Gastrocnemius medialis (tissue), 4 donors: ENCODE data around the gene CNNM3. TPM values are rescaled to one million over a fixed set of nuclear protein-coding genes. Genes with fewer than 3 reads are reported as not detected.
A peak's percentile ranks its signal among the peaks of the same experiment; 100 is the strongest.

ENCODE experiments used
- ATAC-seq, 2 donors: fragments of 150-250 bp; one replicate each; pipeline ENCODE4 v1.9.1; 2016
- DNase-seq, 2 donors: peaks; one replicate each; pipeline ENCODE4 v3.0.0-alpha.2; 2019
- H3K27ac ChIP-seq, 4 donors: fragments of 200-600 bp; sonication (generic); 1 replicate in 1 of 4; 2 replicates in 3 of 4; pipeline ENCODE4 v1.5.1; 2016 to 2018; ENCODE audit warnings: mild to moderate bottlenecking in 2 of 4, moderate library complexity in 1 of 4
- H3K27me3 ChIP-seq, 3 donors: fragments of 200-600 bp; sonication (generic) in 2 of 3; 1 replicate in 1 of 3; 2 replicates in 2 of 3; pipeline versions ENCODE4 v1.5.1 to v1.6.0; 2016 to 2019; ENCODE audit warnings: mild to moderate bottlenecking in 1 of 3, moderate library complexity in 1 of 3
- H3K36me3 ChIP-seq, 2 donors: fragments of 200-600 bp; sonication (generic) in 1 of 2; one replicate each; pipeline ENCODE4 v1.5.1; 2017 to 2018
- H3K4me1 ChIP-seq, 2 donors: fragments of 200-600 bp; sonication (generic) in 1 of 2; one replicate each; pipeline ENCODE4 v1.5.1; 2016 to 2017; ENCODE audit warnings: mild to moderate bottlenecking in 2 of 2
- H3K4me3 ChIP-seq, 4 donors: fragments of 200-600 bp; sonication (generic) in 3 of 4; 1 replicate in 1 of 4; 2 replicates in 3 of 4; pipeline ENCODE4 v1.5.1; 2016 to 2019; ENCODE audit warnings: mild to moderate bottlenecking in 2 of 4
- H3K9me3 ChIP-seq, 3 donors: fragments of 200-600 bp; sonication (generic) in 2 of 3; 1 replicate in 1 of 3; 2 replicates in 2 of 3; pipeline ENCODE4 v1.5.1; 2016 to 2019
- POLR2A ChIP-seq, 2 donors: fragments of 450-650 bp; IDR thresholded peaks; one replicate each; pipeline ENCODE4 v1.6.1; 2017; ENCODE audit warnings: antibody characterized with exemption in 2 of 2, mild to moderate bottlenecking in 2 of 2, moderate library complexity in 2 of 2
- in situ Hi-C, 4 donors: fragments of 200-750 bp; cut with MboI; loops; one replicate each; pipeline versions ENCODE4 v1.15.0 to v1.8.0; 2017; ENCODE audit warnings: low sequenced_read_pairs in 4 of 4
- intact Hi-C: fragments of 100-400 bp; cut with DNase I; formaldehyde crosslinking; loops from one replicate; pipeline ENCODE4 v1.15.1; 2023; ENCODE audit warnings: low total_unique reads
- total RNA-seq, 4 donors: library from RNA; depleted of rRNA; stranded (reverse); fragments of >200 nt; gene quantifications; one replicate each; pipeline versions ENCODE4 v1.1.0 to v1.2.3, GENCODE V29; 2016
- TF ChIP-seq, protein P1 (sequence below), 5 experiments: fragments of 450-650 bp in 3 of 5; fragments of 200-600 bp in 2 of 5; sonication (generic) in 2 of 5; IDR thresholded peaks in 4 of 5; conservative IDR thresholded peaks in 1 of 5; 1 replicate in 4 of 5; 2 replicates in 1 of 5; pipeline ENCODE4 v1.5.1; 2016 to 2019; ENCODE audit warnings: antibody characterized with exemption in 5 of 5, mild to moderate bottlenecking in 3 of 5, moderate library complexity in 3 of 5

Gene CNNM3
- total RNA-seq, 4 donors from 2014 or later = 3.3 to 9.8 (median 8.6) TPM

DNA sequence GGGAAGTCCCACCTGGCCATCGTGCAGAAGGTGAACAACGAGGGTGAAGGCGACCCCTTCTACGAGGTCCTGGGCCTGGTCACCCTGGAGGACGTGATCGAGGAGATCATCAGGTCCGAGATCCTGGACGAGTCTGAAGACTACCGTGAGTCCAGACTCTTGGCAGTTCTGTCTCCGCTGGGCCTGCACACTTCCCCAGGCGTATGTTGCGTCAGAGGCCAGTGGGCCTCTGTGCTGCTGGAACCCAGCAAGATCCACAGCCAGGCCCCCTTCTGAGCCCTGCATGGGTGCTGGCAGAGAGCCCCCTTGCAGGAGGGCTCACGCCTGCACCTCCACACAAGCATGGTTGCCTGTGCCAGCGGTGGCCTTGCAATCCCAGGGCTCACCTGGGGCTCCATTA is 9.0 kb downstream of the CNNM3 start:
- no peak for TF ChIP-seq POLR2A (IDR thresholded peaks at IDR 0.05)
- TF ChIP-seq, protein P1, sequence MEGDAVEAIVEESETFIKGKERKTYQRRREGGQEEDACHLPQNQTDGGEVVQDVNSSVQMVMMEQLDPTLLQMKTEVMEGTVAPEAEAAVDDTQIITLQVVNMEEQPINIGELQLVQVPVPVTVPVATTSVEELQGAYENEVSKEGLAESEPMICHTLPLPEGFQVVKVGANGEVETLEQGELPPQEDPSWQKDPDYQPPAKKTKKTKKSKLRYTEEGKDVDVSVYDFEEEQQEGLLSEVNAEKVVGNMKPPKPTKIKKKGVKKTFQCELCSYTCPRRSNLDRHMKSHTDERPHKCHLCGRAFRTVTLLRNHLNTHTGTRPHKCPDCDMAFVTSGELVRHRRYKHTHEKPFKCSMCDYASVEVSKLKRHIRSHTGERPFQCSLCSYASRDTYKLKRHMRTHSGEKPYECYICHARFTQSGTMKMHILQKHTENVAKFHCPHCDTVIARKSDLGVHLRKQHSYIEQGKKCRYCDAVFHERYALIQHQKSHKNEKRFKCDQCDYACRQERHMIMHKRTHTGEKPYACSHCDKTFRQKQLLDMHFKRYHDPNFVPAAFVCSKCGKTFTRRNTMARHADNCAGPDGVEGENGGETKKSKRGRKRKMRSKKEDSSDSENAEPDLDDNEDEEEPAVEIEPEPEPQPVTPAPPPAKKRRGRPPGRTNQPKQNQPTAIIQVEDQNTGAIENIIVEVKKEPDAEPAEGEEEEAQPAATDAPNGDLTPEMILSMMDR (IDR thresholded peaks at IDR 0.05 in 4 of 5, conservative IDR thresholded peaks at IDR 0.05 in 1 of 5) = no peak

DNA sequence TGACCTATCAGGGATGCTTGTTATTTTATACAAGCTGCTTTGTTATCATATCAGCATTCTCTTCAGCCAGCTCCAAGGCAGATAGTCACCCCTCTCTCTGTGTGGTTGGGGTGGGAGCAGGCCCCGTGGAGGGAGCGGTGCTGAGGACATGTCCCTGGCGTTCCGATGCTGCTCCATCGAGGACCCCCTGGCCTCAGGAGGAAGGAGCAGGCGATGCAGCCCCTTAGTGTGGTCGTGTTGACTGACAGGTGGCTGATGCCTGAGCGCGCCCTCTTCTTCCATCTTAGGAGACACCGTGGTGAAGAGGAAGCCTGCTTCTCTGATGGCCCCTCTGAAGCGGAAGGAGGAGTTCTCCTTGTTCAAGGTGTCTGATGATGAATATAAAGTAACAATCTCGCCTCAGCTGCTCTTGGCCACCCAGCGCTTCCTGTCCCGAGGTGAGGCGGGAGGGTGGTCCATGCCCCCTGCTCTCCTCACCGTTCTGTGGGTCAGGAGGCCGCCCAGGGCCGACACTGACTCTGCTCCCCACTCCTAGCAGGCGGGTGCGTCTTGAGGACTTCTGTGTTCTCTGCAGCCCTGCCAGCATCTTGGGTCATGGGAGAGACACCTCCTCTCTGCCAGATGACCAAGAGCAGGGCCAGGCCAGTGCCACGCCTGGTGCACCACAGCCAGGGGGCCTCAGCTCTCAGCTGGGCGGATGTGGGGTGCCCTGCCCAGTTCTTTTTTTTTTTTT is 10.6 kb downstream of the CNNM3 start:
- intact Hi-C loops = no loop called here
- H3K9me3 ChIP-seq = no peaks in the 10 kb centered on the region
- TF ChIP-seq POLR2A (IDR thresholded peaks at IDR 0.05) = no peak
- TF ChIP-seq, protein P1 (IDR thresholded peaks at IDR 0.05 in 4 of 5, conservative IDR thresholded peaks at IDR 0.05 in 1 of 5) = no peak
- H3K4me1 ChIP-seq = peaks cover 0 to 28% of the 10 kb centered on the region in 2 donors
- H3K4me3 ChIP-seq = no peak overlapping the region
- H3K27me3 ChIP-seq = no peaks in the 10 kb centered on the region
- ATAC-seq (peak in 1 of 2 donors; percentile 25), DNase-seq (peak in 1 of 2 donors; percentile 72)
- H3K36me3 ChIP-seq = peaks cover 0 to 67% of the 10 kb centered on the region in 2 donors
- in situ Hi-C loops = no loop called here
- peak overlapping the region in 2 of 4 donors; percentile 13 to 50 for H3K27ac ChIP-seq

More for the DNA sequence above, 9.0 kb downstream of the CNNM3 start:
- ATAC-seq = no peak
- H3K4me1 ChIP-seq = peaks cover 13 to 43% of the 10 kb centered on the region in 2 donors
- H3K27me3 ChIP-seq = no peaks in the 10 kb centered on the region
- in situ Hi-C loops = no loop called here
- intact Hi-C loops = no loop called here
- DNase-seq = no peak
- peaks cover 0 to 51% of the 10 kb centered on the region in 2 donors for H3K36me3 ChIP-seq
- peak overlapping the region in 1 of 4 donors; percentile 47 for H3K27ac ChIP-seq
- H3K4me3 ChIP-seq = no peak overlapping the region
- no peaks in the 10 kb centered on the region for H3K9me3 ChIP-seq

- intact Hi-C loops = no loop called here
- DNase-seq (peak in 1 of 2 donors; percentile 57), ATAC-seq (no peak)
- in situ Hi-C loops = no loop called here
- Histone ChIP-seq H3K36me3 (peaks cover 0 to 74% of the 10 kb centered on the region in 2 donors), H3K27ac (peak overlapping the region in 1 of 4 donors; percentile 97), H3K4me3 (no peak overlapping the region), H3K4me1 (peaks cover 13 to 30% of the 10 kb centered on the region in 2 donors), H3K27me3 (no peaks in the 10 kb centered on the region), H3K9me3 (no peaks in the 10 kb centered on the region)
- no peak for TF ChIP-seq POLR2A (IDR thresholded peaks at IDR 0.05)
- TF ChIP-seq, protein P1 (IDR thresholded peaks at IDR 0.05 in 4 of 5, conservative IDR thresholded peaks at IDR 0.05 in 1 of 5) = no peak
Measured at GRCh38 chr2:96828436-96828835, 12.4 kb downstream of the CNNM3 start.

DNA sequence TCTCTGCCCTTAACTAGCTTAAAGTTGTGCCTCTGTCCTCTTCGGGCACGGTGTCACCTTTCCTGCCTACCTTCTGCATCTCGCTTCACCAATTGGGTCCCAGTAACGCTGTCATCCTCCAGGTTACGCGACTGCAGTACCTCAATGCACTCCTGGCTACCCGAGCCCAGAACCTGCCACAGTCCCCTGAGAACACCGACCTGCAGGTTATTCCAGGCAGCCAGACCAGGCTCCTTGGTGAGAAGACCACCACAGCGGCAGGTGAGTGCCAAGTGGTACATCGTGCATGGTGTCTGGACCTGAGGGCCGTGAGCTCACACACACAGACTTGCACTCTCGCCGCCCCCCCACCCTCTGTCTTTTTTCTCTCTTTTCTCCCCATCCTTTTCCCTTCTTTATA is 12.8 kb downstream of the CNNM3 start:
- peak overlapping the region in 1 of 4 donors; percentile 97 for H3K27ac ChIP-seq
- ATAC-seq (no peak), DNase-seq (peak in 1 of 2 donors; percentile 26)
- no peak for TF ChIP-seq POLR2A (IDR thresholded peaks at IDR 0.05)
- TF ChIP-seq, protein P1 (IDR thresholded peaks at IDR 0.05 in 4 of 5, conservative IDR thresholded peaks at IDR 0.05 in 1 of 5) = no peak
- H3K4me1 ChIP-seq = peaks cover 16 to 30% of the 10 kb centered on the region in 2 donors
- no peaks in the 10 kb centered on the region for H3K9me3 ChIP-seq
- no peak overlapping the region for H3K4me3 ChIP-seq
- peaks cover 0 to 74% of the 10 kb centered on the region in 2 donors for H3K36me3 ChIP-seq
- in situ Hi-C loops = no loop called here
- no peaks in the 10 kb centered on the region for H3K27me3 ChIP-seq
- intact Hi-C loops = no loop called here
